VCaP (cell line): ENCODE measurements around the gene CAMSAP1.
A peak's percentile ranks its signal among the peaks of the same experiment; 100 is the strongest.

Source experiments
- H3K27ac ChIP-seq: fragments of 450-650 bp; 2 replicates; pipeline ENCODE4 v1.5.1; 2017
- CTCF ChIP-seq: fragments of 450-650 bp; conservative IDR thresholded peaks from 2 replicates; pipeline ENCODE4 v1.5.1; 2017; ENCODE audit warnings: mild to moderate bottlenecking, moderate library complexity

Gene CAMSAP1

GRCh38 chr9:135876936-135877335 is 30.4 kb downstream of the CAMSAP1 start:
- H3K27ac ChIP-seq: no peak overlapping the region
- no peak for TF ChIP-seq CTCF

- H3K27ac ChIP-seq: no peak overlapping the region
- TF ChIP-seq CTCF: no peak
These were observed 32.5 kb downstream of the CAMSAP1 start for GRCh38 chr9:135874859-135875258.

GRCh38 chr9:135869909-135870308 is 37.4 kb downstream of the CAMSAP1 start:
- TF ChIP-seq CTCF: no peak
- H3K27ac ChIP-seq: no peak overlapping the region

GRCh38 chr9:135865531-135865930 is 41.8 kb downstream of the CAMSAP1 start:
- no peak overlapping the region for H3K27ac ChIP-seq
- TF ChIP-seq CTCF: no peak

GRCh38 chr9:135864447-135865049 is 42.8 kb downstream of the CAMSAP1 start:
- TF ChIP-seq CTCF: peak; percentile 96
- H3K27ac ChIP-seq: peak overlapping the region; percentile 1; the same call in 1 of the 2 replicates

- peak overlapping the region; percentile 17; the same call in 1 of the 2 replicates for H3K27ac ChIP-seq
- no peak for TF ChIP-seq CTCF
These were observed 44.5 kb downstream of the CAMSAP1 start for GRCh38 chr9:135862809-135863208.

GRCh38 chr9:135858491-135859185 is 48.7 kb downstream of the CAMSAP1 start:
- H3K27ac ChIP-seq: no peak overlapping the region
- TF ChIP-seq CTCF: no peak
